ENCODE data around the gene KCNE2. TPM values are rescaled to one million over a fixed set of nuclear protein-coding genes. Genes with fewer than 3 reads are reported as not detected.
"Not testable (repeated sequence)": the region's sequence is repeated elsewhere in the genome, so short reads cannot be mapped to it uniquely, and the experiment has no call there.

Gene KCNE2
- polyA plus RNA-seq, 5 donors = 0.73 to 1.2 (median 0.81) TPM

- no peak for DNase-seq
Measured at GRCh38 chr21:34352556-34352955, 11.2 kb upstream of the KCNE2 start.

DNA sequence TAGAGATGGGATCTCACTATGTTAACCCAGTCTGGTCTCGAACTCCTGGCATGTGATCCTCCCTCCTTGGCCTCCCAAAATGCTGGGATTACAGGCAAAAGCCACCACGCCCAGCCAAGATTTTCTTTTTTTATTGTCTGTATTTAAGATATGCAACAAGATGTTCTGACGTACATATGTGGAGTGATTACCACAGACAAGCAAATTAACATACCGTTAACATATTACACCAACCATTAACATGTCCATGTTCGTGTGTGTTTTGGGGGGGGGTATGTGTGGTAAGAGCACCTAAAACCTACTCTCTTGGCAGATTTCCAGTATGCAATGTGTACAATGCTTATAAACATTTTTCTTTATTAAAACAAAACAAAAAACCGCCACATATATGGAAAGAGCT lies 10.6 kb upstream of the KCNE2 start:
- DNase-seq = no peak

- DNase-seq = no peak
Measured at GRCh38 chr21:34354836-34355235, 9.0 kb upstream of the KCNE2 start.

DNA sequence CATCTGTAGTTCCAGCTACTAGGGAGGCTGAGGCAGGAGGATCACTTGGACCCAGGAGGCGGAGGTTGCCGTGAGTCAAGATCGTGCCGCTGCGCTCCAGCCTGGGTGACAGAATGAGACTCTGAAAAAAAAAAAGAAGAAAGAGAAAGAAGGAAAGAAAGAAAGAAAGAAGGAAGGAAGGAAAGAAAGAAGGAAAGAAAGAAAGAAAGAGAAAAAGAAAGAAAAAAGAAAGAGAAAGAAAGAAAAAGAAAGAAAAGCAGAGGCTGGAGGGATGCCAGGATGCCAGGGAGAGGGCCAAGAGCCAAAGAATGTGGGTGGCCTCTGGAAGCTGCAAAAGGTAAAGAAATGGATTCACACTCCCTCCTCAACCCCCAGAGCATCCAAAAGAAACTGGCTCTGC lies 8.2 kb upstream of the KCNE2 start:
- no peak for DNase-seq

GRCh38 chr21:34357889-34358288 lies 5.9 kb upstream of the KCNE2 start:
- no peak for DNase-seq

- DNase-seq = no peak
Measured at GRCh38 chr21:34358866-34359265, 4.9 kb upstream of the KCNE2 start.

DNA sequence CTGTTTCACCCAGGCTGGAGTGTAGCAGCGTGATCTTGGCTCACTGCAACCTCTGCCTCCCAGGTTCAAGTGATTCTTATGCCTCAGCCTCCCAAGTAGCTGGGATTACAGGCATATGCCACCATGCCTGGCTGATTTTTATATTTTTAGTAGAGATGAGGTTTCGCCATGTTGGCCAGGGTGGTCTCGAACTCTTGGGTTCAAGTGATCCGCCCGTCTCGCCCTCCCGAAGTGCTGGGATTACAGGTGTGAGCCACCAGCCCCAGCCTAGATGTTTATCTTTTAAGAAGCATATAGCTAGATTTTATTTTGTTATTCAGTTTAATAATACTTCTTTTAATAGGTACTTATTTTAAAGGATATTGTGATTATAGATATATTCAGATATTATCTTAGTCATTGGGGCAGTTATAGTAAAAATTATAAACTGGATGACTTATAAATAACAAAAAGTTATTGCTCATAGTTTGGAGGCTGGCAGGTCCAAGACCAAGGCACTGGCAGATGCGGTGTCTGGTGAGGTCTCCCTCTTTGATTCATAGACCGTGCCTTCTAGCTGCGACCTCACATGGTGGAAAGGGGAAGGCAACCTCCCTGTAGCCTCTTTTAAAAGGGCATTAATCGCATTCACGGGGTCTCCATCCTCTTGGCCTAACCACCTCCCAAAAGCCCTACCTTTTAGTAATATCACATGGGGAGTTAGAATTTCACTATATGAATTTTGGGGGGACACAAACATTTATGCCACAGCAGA lies 3.1 kb upstream of the KCNE2 start:
- DNase-seq = no peak

DNA sequence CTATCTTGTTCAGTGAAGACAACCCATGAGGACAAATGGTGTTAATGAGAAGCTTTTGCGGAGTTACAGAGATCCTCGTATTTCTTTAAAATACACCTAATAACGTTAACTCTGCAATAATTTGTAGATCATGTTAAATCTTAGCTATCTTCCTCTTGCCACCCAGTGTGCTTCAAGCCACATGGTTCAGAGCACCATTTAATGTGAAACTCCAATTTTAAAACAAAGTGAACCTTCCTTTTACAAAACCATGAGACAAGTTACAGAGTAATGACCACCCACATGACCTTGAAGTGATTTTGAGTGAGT lies 1.7 kb upstream of the KCNE2 start:
- DNase-seq = no peak

DNA sequence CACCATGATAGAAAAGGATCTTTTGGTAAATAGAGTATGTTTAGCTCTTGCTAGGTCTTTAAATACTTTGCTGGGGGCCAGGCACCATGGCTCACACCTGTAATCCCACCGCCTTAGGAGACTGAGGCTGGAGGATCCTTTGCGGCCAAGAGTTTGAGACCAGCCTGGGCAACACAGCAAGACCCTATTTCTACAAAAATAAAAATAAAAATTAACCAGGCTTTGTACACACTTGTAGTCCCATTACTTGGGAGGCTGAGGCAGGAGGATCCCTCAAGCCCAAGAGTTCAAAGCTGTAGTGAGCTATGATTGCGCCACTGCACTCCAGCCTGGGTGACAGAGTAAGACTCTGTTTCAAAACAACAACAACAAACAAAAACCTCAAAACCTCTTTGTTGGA lies 1.1 kb upstream of the KCNE2 start:
- no peak for DNase-seq

- DNase-seq = no peak
Measured at GRCh38 chr21:34364921-34365320, 1.1 kb downstream of the KCNE2 start.

- DNase-seq = no peak
Measured at GRCh38 chr21:34365809-34366208, 2.0 kb downstream of the KCNE2 start.

DNA sequence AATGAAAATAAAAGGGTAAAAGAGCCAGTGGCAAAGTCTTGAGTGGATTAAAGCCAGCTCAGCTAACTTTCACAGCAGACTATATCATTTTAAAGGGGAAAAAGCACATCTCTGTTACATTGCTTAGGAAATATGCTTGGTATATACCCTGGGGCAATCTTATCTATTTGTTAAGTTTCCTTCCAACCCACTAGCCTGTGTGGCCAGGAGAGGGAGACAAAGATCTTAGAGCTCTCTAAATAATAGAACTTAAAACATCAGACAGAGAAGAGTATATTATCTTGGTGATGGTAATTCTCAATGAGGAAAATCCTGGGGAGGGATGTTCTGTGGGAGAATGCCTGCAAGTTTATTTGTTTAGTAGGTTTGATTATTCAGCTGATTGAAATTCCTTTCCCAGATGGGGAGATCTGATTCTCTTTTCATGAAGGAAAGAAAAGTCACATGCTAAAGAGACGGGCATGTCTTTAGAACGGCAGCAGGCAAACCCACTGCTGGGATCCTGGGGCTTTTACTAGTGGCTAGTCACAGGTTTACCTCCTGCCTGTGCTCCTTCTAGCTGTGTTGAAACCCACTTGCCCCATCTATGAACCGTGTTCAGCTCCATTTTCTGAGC lies 3.6 kb downstream of the KCNE2 start:
- no peak for DNase-seq

DNA sequence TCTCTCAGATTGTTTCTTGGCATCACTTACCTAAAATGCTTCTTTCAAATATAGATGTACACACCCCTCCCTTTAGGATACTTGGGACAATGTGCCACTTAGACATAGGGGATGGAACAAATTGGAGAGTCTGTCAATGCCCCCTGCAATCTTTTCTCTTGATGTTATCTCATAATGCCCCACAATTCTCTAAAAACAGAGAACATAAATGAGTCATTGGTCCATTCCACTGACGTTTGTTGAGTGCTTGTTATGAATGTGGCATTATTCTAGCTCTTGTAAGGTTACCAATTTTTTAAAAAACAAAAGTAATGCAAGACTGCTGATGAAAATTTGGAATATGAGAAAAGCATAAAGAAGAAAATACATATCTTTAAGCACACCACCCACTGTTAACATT lies 5.9 kb downstream of the KCNE2 start:
- no peak for DNase-seq

DNA sequence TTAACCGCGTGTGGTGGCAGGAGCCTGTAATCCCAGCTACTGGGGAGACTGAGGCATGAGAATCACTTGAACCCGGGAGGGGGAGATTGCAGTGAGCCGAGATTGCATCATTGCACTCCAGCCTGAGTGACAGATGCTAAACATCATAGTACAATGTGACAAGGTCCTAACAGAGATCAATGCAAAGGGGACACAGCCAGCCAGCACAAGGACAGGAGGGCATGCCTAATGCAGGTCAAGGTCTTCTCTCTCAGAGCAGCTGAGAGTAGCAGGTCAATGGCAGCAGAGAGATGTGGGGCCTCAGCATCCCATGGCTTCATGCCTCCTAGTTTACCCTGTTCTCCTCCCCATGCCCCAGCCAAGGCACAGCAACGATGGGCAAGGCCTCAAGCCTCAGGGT lies 8.5 kb downstream of the KCNE2 start:
- no peak for DNase-seq

DNA sequence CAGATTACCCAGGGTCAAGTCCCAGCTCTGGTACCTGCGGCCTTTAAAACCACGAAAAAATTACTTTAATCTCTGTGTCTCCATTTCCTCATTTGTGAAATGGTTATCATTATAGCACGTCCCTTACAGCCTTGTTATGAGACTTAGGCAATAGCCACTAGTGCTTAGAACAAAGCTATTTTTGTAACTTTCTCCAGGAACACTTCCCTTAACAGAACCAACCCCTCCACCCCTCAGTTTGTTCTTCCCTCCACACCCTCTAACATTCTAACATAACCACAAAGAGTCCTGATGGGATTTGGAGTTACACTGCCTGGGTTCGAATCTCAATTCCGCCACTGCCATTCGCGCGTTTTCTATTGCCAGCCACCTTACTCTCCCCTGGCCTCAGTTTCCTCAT lies 10.7 kb downstream of the KCNE2 start:
- DNase-seq = not testable (repeated sequence)

- DNase-seq = not testable (repeated sequence)
Measured at GRCh38 chr21:34374940-34375618, 11.3 kb downstream of the KCNE2 start, which contains the start of gene SMIM11. TSS of gene SMIM11 (plus strand) at chr21:34375507. CDS start at chr21:34379505, 3,998 bp downstream.

- DNase-seq = not testable (repeated sequence)
Measured at GRCh38 chr21:34375619-34375972, 11.8 kb downstream of the KCNE2 start.

DNA sequence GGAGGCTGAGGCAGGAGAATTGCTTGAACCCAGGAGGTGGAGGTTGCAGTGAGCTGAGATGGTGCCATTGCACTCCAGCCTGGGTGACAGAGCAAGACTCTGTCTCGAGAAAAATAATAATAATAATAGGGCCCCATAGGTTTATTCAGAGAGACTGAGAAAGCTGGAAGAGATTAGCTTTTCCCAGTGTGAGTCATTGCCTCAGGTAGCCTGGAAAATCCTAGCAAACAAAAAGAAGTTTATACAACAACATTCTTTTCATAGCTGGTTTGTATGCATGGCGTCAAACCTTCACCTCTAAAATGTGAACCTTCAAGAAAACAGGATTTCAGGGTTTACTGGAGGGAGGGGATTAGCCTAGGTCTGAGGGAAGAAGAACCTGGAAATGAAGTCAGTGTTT lies 19.3 kb downstream of the KCNE2 start:
- DNase-seq = not testable (repeated sequence)

GRCh38 chr21:34383724-34384415 lies 20.1 kb downstream of the KCNE2 start:
- not testable (repeated sequence) for DNase-seq

- DNase-seq = not testable (repeated sequence)
Measured at GRCh38 chr21:34400522-34400921, 36.7 kb downstream of the KCNE2 start.

DNA sequence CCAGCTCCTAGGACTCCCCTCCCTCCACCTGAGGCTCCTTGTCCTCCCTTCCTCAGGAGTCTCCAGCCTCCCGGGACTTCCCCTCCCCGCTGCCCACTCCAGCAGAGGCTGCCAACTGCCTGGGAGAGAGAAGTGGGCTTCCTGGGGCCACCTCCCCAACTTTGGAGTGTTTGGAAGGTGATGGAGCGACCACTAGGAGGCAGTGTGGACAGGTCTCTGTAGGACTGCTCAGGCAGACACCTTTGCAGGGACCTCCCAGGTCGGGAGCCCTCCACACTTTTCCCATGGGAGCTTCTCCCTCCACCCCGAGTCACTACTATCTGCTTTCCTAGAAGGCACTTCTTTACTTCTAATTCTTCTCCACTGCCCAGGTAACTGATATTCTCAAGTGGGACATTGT lies 40.9 kb downstream of the KCNE2 start:
- DNase-seq = not testable (repeated sequence)

DNA sequence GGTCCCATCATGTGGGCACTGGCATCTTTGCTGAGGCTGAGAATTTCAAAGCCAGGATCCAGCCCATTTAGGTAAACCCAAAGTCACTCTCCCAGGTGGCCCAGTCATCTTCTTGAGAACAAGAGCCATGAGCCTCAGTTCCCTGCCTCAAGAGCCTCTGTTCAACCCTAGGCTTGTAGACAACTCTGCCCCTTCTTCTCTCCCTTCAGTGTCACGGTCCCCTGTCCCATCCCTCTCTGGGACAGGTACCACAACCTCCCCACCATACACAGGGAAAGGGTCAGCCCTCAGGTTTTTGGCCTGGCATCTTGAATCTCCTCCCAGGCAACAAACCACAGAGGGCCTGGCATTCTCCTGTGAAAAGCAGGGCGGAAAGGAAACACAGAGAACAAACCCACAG lies 41.9 kb downstream of the KCNE2 start:
- not testable (repeated sequence) for DNase-seq

- not testable (repeated sequence) for DNase-seq
Measured at GRCh38 chr21:34406102-34406501, 42.3 kb downstream of the KCNE2 start.
